ENCODE results near the gene RNF166. TPM values are rescaled to one million over a fixed set of nuclear protein-coding genes. Genes with fewer than 3 reads are reported as not detected.

The RNF166 gene
- total RNA-seq, 2 donors from 2014 or later, result 11.6 to 30.3 TPM

- Histone ChIP-seq H3K27me3 (replicated peaks; ENCODE audit: insufficient read depth) (no peaks in the 10 kb centered on the region), H3K9me3 (no peaks in the 10 kb centered on the region), H3K4me1 (replicated peaks) (no peaks in the 10 kb centered on the region), H3K27ac (no peak overlapping the region), H3K36me3 (peaks cover 32 to 51% of the 10 kb centered on the region in 2 donors), H3K4me3 (no peak overlapping the region)
- no peak for TF ChIP-seq CTCF (IDR thresholded peaks at IDR 0.05)
- TF ChIP-seq POLR2AphosphoS5 (IDR thresholded peaks at IDR 0.05), result no peak
- TF ChIP-seq POLR2A (IDR thresholded peaks at IDR 0.05), result no peak
- 93% methylated on average over 17 of the region's 17 CpGs for WGBS
- intact Hi-C loops (cut with DNase I), result no loop called here
- no peak for DNase-seq (ENCODE audit: low spot score)
Measured at GRCh38 chr16:88723911-88724310, 17.7 kb upstream of the RNF166 start.

GRCh38 chr16:88723507-88723887 lies 17.3 kb upstream of the RNF166 start:
- Histone ChIP-seq H3K36me3 (peaks cover 32 to 51% of the 10 kb centered on the region in 2 donors), H3K27ac (no peak overlapping the region), H3K9me3 (no peaks in the 10 kb centered on the region), H3K4me1 (replicated peaks) (no peaks in the 10 kb centered on the region), H3K4me3 (no peak overlapping the region), H3K27me3 (replicated peaks; ENCODE audit: insufficient read depth) (no peaks in the 10 kb centered on the region)
- intact Hi-C loops (cut with DNase I), result no loop called here
- TF ChIP-seq POLR2A (IDR thresholded peaks at IDR 0.05) (no peak), CTCF (IDR thresholded peaks at IDR 0.05) (no peak), POLR2AphosphoS5 (IDR thresholded peaks at IDR 0.05) (no peak)
- 77% methylated on average over 8 of the region's 8 CpGs for WGBS
- DNase-seq (ENCODE audit: low spot score), result no peak

GRCh38 chr16:88722784-88723506 lies 16.7 kb upstream of the RNF166 start:
- H3K27me3 ChIP-seq (replicated peaks; ENCODE audit: insufficient read depth), result no peaks in the 10 kb centered on the region
- H3K9me3 ChIP-seq, result no peaks in the 10 kb centered on the region
- DNase-seq (ENCODE audit: low spot score), result no peak
- intact Hi-C loops (cut with DNase I), result no loop called here
- 93% methylated on average over 33 of the region's 39 CpGs for WGBS
- no peaks in the 10 kb centered on the region for H3K4me1 ChIP-seq (replicated peaks)
- no peak overlapping the region for H3K27ac ChIP-seq
- peaks cover 32 to 51% of the 10 kb centered on the region in 2 donors for H3K36me3 ChIP-seq
- no peak overlapping the region for H3K4me3 ChIP-seq
- TF ChIP-seq CTCF (IDR thresholded peaks at IDR 0.05), result no peak
- TF ChIP-seq POLR2AphosphoS5 (IDR thresholded peaks at IDR 0.05), result no peak

GRCh38 chr16:88721815-88722755 lies 15.9 kb upstream of the RNF166 start:
- Histone ChIP-seq H3K27ac (no peak overlapping the region), H3K27me3 (replicated peaks; ENCODE audit: insufficient read depth) (no peaks in the 10 kb centered on the region), H3K4me3 (no peak overlapping the region), H3K36me3 (peaks cover 34 to 49% of the 10 kb centered on the region in 2 donors), H3K4me1 (replicated peaks) (no peaks in the 10 kb centered on the region), H3K9me3 (no peaks in the 10 kb centered on the region)
- no peak for DNase-seq (ENCODE audit: low spot score)
- 92% methylated on average over 60 of the region's 61 CpGs for WGBS
- TF ChIP-seq CTCF (IDR thresholded peaks at IDR 0.05) (no peak), POLR2A (IDR thresholded peaks at IDR 0.05) (no peak), POLR2AphosphoS5 (IDR thresholded peaks at IDR 0.05) (no peak)
- intact Hi-C loops (cut with DNase I), result no loop called here

All from prostate gland (tissue), 2 donors.